NCI-H1436 treated with DMSO at 0.1 percent for 48 hours (cell line): ENCODE results near the gene VPS11.

Source experiments
- DNase-seq: peaks from one replicate; lab custom pipeline; 2025; lab: John Stamatoyannopoulos, UW

Gene VPS11

DNA sequence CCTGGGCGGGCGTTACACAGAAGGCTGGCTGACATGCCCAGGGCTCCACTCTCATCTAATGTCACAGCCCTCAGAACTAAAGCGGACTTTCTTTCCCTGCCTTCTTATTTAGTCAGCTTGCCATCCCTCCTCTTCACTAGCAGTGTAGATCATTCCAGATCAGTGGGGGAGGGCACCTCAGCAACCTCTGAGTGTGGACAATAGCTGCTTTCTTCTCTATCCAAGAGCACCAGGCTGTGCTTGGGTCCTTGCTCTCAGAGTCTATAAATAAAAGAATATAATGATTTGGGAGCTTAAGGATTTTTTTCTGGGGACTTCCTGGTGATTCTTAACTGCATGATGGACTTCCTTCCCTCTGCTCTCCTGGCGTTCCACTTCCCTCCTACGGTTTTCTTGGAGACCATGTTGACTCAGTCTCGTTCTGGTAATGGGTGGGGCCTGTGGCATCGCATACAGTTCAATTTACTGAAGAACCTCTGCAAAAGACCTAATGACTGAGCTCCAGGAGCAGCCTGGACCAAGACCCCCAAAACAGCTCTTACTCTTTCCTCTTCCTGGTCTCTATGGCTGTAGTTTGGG is 14.2 kb downstream of the VPS11 start:
- no peak for DNase-seq

DNA sequence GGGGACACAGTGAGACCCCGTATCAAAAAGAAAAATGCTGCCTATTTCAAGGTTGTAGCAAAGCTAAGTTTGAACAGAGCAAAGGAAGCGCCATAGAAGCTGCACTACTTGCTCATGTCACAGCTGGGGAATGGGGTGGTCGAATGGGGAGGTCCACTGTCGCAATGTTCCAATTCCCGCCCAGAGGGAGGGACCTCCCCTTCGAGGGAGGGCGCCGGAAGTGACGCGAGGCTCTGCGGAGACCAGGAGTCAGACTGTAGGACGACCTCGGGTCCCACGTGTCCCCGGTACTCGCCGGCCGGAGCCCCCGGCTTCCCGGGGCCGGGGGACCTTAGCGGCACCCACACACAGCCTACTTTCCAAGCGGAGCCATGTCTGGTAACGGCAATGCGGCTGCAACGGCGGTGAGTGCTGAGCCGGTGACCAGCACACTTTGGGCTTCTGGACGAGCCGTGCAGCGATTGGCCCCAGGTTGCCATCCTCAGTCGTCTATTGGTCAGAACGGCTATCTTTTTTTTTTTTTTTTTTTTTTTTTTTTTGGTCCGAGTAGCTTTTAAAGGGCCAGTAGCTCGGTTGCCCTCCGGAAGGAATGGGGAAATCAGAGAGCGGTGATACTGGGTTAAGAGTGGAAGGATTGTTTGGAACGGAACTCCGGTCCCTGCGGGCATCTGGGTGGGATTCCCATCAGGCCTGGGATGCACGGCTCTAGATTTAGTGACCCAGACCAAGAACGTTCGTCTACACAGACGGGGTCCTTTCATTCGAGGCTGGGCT is 17.2 kb downstream of the VPS11 start, which contains the start of gene HMBS:
Gene HMBS, plus strand, starts transcription at position 219 of the 774 bp plus-strand sequence. Its CDS starts 153 bp downstream, at position 372.
- DNase-seq: peak; percentile 82

DNA sequence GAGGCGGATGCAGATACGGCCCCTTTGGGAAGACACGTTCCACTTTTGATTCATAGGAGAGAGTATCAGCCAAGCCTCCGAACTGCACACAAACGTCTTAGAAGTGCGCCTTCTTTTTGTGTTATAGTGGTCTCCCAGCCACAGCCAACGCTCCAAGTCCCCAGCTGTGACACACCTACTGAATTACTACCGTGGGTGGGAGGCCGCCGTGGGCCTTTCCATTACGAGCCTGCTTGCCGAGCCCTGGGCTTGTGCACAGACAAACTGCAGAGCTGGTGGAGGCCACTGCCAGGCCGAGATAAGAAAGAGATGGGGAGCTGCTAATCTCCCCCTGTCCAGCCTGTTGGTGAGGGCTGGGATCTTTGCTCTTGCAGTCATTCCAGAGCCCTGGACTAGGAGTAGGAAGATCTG is 17.8 kb downstream of the VPS11 start:
- DNase-seq: no peak

DNA sequence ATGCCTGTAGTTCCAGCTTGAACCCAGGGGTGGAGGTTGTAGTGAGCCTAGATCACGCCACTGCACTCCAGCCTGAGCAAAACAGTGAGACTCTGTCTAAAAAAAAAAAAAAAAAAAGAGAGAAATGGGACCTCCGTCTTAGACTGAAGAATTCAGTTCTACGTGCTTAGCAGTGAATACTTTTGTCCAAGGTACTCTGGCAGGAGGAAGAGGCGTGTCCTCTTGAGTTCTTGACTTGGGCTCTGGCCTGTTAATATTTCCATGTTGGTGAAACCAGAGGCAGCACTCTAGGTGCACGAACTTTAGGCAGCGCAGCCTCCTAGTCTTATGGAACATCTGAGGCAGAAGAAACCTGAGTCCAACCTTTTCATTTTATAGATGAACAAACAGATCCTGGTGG is 19.5 kb downstream of the VPS11 start:
- no peak for DNase-seq

DNA sequence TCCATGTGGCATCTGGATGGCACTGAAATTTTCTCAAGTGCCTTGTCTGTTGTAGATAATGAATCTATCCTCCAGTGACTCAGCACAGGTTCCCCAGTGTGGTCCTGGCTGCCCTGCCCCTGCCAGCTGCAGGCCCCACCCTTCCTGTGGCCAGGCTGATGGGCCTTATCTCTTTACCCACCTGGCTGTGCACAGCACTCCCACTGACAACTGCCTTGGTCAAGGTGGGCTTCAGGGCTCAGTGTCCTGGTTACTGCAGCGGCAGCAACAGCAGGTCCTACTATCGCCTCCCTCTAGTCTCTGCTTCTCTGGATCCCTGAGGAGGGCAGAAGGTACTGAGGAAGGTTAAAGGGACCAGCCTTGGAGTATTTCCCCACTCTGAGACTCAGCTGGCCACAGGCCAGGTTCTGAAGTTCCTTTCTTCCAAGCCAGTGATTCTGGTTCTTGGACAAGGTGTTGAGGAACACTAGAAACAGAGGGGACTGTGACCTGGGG is 20.2 kb downstream of the VPS11 start:
- no peak for DNase-seq

DNA sequence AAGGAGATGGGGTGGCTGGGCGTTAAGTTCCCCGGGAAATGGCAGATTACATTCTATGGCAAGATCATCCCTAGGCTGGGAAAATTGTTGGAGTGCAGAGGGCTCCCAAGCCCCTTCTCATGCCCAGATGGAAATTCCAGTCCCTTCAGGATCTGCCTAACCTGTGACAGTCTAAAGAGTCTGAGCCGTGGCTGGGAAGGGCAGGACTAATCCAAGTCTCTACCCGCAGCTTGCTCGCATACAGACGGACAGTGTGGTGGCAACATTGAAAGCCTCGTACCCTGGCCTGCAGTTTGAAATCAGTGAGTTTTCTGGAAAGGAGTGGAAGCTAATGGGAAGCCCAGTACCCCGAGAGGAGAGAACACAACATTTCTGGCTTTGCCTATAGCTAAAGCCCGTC is 20.8 kb downstream of the VPS11 start:
- no peak for DNase-seq

DNA sequence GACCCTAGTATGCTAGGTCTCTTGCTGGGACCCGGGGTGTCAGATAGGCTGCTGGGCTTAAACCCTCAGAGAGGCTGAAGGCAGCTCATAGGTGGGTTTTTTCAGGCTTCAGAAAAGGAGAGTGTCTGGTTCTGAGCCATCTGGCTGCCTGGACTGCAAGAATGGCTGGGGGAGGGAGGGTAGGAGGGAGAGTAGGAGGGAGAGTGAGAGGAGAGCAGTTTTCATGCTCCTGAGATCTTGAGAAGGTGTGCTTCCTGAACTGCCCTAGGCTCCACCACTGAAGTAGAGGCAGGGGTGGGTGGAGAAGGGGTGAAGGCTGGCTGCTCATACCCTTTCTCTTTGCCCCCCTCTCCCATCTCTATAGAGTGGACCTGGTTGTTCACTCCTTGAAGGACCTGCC is 21.7 kb downstream of the VPS11 start:
- no peak for DNase-seq

DNA sequence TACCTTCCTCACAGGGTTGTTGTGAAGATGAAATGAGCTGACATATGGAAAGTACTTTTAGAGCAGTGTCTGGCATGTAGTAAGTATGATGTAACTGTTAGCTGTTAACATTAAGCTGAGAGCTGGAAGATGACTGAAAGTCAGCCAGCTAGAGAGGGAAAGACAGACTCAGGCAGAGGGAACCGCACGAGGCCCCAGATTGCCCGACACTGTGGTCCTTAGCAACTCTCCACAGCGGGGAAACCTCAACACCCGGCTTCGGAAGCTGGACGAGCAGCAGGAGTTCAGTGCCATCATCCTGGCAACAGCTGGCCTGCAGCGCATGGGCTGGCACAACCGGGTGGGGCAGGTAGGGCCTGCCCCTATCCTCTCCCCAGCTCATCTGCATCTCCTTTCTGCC is 23.6 kb downstream of the VPS11 start:
- DNase-seq: no peak

DNA sequence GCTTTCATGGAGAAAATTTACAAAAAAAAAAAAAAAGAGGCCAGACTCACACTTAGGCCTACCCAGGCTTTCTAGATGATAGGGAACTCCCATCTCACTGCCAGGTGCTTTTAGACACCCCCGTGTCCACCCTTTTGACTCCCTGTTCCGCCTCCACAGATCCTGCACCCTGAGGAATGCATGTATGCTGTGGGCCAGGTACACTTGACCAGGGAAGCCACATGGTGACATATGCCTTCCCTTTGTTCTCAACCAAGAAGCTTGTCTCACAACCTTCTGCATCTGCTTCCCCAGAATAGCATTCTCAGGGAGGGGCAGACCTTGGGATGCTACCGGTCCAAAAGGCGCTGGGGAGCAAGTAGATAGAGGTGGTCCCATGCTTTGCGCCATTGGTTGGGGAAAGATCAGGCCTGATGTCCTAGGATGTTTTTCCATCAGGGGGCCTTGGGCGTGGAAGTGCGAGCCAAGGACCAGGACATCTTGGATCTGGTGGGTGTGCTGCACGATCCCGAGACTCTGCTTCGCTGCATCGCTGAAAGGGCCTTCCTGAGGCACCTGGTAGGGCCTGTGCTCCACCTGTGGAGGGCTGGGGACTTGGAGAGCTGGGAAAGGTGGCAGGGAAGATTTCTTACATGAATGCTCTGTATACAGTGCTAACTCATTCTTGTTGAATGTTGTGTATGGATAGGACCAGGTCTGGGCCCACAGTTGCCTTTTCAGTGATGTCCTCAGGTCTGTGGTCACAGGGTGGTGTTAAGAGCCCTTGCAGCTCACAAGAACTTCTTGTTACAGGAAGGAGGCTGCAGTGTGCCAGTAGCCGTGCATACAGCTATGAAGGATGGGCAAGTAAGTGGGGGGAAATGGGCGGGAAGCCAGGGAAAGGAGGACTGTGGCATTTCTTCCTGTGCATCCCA is 24.6 kb downstream of the VPS11 start:
- no peak for DNase-seq

DNA sequence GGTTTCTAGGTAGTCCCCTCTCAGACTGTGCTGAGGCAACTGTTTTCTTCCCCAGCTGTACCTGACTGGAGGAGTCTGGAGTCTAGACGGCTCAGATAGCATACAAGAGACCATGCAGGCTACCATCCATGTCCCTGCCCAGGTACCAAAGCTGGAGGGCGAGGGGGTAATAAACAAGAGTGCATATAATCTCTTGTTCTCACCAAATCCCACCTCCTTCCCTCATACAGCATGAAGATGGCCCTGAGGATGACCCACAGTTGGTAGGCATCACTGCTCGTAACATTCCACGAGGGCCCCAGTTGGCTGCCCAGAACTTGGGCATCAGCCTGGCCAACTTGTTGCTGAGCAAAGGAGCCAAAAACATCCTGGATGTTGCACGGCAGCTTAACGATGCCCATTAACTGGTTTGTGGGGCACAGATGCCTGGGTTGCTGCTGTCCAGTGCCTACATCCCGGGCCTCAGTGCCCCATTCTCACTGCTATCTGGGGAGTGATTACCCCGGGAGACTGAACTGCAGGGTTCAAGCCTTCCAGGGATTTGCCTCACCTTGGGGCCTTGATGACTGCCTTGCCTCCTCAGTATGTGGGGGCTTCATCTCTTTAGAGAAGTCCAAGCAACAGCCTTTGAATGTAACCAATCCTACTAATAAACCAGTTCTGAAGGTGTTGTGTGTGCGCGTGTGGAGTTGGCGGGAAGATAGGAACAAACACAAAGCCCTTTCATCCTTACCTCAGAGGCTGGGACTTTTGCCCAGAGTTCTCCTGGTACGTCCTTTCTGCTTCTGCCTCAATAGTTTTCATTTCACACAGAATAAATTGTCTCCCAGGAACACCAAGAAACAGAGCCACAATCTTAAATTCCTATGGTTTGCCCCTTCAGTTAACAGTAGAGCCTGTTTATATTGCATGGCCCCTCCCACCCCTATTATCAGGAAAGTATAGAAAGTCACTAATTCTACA is 25.5 kb downstream of the VPS11 start:
- DNase-seq: no peak

DNA sequence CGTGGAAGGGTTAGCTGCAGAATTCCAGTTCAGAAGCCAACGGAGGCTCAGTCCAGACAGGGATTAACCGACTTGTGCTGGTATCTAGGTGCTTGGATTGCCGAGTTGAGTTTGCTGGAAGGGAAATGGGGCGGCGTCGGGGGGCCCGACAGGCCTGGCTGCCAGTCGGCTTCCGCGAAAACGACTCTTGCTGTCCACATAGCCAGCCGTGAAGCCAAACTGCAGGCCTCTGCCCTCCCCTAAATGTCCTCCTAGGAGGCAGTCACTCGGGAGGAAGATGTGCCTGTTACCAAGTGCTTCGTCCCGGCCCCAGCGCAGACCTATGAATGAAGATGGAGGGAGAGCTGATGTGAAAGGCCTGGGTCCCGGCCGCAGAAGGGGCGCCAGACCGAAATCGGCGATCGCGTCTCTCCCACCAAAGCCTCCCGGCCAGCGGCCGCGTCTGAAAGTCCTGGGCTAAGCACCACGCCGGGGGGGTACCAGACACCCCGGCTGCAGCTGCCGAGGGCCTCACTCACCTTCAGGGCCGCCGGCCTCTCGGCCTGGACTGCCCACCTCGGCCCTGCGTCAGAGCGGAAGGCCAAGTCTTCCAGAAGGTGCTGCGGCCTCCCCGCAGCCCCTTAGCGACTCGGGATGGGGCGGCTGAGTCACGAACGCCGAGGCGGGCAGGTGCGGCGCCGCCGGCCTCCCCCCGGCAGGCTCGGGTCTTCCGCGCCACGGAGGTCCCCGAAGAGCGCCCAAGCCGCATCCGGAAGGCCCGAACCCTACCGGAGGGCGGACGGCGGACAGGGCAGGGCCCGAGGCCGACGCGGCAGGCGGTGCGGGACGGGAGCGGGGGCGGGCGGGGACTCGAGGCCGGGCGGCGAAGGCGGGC is 26.6 kb downstream of the VPS11 start:
- no peak for DNase-seq

DNA sequence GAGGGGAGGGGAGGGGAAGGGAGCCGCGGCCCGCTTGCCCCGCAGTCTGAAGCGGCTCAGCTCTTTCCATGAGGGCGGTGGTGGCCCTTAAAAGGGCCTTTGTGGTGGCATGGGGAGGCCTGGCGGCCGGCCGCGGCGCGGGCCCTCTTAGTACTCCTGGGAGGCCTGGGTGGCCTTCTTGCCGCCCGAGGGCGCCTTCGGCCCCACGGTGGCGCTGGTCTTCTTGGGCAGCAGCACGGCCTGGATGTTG is 27.1 kb downstream of the VPS11 start:
- no peak for DNase-seq

DNA sequence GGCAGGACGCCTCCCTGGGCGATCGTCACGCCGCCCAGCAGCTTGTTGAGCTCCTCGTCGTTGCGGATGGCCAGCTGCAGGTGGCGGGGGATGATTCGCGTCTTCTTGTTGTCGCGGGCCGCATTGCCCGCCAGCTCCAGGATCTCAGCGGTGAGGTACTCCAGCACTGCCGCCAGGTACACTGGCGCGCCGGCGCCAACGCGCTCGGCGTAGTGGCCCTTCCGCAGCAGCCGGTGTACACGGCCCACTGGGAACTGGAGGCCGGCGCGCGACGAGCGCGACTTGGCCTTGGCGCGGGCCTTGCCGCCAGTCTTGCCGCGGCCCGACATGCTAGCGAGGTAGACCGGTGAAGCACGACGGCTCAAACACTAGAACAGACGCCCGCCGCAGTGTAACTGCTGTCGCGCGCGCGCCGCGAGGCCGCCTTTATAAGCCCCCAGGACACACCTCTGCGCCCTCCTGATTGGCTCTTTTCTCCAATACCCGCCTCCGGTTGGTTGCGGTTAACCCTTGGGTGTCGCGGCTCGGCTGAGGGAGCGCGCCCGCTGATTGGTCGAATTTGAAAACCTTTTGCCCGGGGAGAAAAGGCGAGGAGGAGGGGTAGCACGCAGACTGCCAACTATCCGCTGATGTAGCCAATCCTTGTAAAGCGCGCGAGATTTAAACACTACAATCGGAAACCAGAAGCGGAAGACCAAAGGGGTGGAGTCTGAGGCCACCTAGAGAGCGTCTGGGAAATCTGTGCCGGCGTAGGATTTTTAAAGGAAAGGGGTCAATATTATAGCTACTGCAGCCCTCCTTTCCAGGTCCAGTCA is 27.7 kb downstream of the VPS11 start:
- DNase-seq: peak; percentile 97

DNA sequence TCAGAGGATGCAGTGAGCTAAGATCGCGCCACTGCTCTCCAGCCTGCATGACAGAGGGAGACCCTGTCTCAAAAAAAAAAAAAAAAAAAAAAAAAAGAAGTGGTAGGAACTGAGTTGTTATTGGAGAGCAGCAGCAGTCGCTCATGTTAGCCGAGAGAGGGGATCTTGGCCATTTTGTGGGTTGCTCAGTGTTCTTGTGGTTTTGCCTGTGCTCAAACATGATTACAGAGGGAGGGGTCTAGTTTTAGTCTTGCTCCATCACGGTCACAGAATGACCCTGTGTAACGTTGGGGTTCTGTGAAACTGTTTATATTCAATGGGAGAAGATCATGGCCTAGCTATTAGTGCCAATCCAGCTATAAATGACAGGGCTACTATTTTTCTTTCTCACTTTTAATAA is 32.1 kb downstream of the VPS11 start:
- DNase-seq: no peak

DNA sequence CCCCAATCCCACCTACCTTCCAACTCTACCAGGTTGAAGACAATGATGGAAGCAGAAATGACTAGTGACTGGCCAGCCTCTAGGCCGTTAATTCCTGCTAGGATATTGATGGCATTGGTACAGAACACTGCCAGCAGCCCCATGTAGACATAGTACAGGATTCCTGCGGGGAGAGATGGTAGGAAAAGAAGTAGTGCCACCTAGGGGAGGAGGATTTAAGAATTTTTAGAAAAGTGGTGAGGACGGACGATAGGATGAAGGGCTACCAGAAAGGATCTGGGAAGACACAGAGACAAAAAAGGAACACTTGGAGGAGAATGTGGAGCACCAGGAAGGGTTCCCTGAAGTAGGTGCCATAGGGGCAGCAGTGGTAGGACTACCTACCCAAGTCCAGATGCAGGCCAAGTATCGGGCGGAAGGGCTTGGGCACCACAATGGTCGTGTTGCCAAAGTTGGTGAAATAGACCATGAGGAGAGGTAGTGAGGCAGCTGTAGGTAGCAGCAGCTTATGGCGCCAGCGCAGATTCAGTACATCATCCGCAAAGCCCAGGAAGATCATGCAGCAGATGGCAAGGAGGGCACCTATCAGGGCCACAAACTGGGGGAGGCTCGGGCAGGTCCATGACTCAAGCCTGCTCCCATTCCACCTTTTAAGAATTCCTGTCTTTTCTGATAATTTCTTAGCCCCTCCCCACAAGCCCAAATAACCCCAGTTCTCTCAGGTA is 32.8 kb downstream of the VPS11 start:
- DNase-seq: no peak

DNA sequence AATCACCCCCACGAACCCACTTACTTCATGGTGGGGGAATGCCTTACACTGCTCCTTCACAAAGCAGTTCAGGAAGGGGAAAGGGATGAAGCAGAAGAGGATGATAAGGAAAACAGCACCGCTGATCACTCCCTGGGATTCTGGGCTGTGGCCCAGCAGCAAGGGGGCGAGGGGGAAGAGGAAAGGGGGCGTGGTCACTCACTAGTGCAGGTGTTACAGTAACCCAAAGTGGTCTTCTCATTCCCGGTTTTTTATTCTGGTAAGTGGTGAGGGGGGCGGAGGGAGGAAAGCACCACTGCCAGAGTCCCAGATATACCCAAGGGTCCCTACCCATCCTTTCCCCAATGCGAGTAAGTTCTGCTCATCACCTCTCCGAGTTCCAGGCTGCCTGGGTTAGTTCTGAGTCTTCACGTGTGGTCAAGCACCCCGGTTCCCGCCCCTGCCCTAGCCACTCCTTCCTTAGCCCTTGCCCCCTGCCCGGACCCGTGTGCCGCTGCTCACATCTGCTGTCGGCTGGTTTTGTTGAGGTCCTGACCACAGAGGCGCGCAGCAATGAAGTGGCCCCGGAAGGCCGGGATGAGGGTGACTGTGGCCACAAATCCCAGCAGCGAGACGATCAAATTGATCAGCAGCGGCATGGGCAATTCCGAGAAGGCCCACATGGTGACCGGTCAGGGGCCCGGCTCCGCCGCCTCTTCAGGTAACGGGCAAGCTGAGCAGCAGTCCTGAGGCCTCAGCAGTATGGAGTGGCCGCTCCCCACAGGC is 33.6 kb downstream of the VPS11 start:
- DNase-seq: no peak

DNA sequence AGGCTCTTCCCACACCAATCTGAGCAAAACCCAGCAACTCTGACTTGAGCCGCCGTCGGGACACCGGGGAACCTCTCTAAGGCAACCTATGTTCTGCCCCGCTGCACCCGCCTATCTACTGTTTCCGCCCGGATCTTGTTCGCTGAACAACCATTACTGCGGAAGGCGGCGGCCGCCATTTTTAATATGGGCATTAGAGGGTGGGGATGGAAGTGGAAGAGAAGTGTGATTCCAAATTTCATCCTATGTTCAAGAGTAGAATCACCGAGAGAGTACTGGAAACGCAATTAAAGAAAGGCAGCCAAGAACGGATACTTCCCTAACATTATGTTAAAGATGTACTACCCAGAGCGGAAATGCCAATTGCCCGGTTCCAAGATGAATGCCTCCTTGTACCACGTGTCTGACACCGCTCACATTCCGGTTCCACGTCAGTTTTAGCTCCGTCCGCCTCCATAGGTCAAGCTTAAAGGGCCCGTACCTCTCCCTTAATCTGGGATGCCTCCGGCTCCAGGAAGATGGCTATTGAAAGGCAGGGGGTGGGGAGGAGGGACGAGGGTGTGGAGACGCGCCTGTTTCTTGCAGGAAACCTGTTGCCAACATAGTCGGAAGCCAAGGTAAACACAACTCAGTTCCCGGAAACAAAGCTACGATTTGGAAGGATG is 34.3 kb downstream of the VPS11 start, which contains the start of gene DPAGT1:
Gene DPAGT1, minus strand, starts transcription at position 95 of the 665 bp plus-strand sequence. CDS start 198 bp downstream, outside the sequence.
- peak; percentile 74 for DNase-seq
